Psoas muscle (tissue), 8 donors: ENCODE results near the gene CPLX4. TPM values are rescaled to one million over a fixed set of nuclear protein-coding genes. Genes with fewer than 3 reads are reported as not detected.

Experiments used
- ATAC-seq, 4 donors: fragments of 200-7000 bp; cut with Tn5 transposase; one replicate each; pipeline ENCODE4 v1.9.1; 2020; ENCODE audit warnings: moderate library complexity in 3 of 4, mild to moderate bottlenecking in 2 of 4
- DNase-seq, 2 donors: peaks; one replicate each; pipeline ENCODE4 v3.0.0-alpha.2; 2020
- H3K27ac ChIP-seq: fragments of 200-600 bp; one replicate; pipeline ENCODE4 v1.8.0; 2022
- H3K27me3 ChIP-seq, 3 donors: fragments of 200-600 bp in 1 of 3; one replicate each; pipeline versions ENCODE4 v1.6.1 to v1.8.0; 2013 to 2022; ENCODE audit warnings: low read length in 2 of 3, mild to moderate bottlenecking in 2 of 3, moderate library complexity in 1 of 3; ENCODE audit not compliant: insufficient read depth in 3 of 3
- H3K36me3 ChIP-seq, 2 donors: fragments of 200-600 bp in 1 of 2; one replicate each; pipeline versions ENCODE4 v1.6.1 to v1.8.0; 2013 to 2022; ENCODE audit warnings: low read depth in 1 of 2, mild to moderate bottlenecking in 1 of 2, moderate library complexity in 1 of 2; ENCODE audit not compliant: insufficient read depth in 1 of 2
- H3K4me1 ChIP-seq: fragments of 200-600 bp; one replicate; pipeline ENCODE4 v1.8.0; 2022
- H3K4me3 ChIP-seq: fragments of 200-600 bp; one replicate; pipeline ENCODE4 v1.8.0; 2022; ENCODE audit warnings: mild to moderate bottlenecking
- H3K9me3 ChIP-seq: fragments of 200-600 bp; one replicate; pipeline ENCODE4 v1.8.0; 2022
- CTCF ChIP-seq: fragments of 200-600 bp; IDR thresholded peaks from one replicate; pipeline ENCODE4 v1.8.0; 2022; ENCODE audit warnings: antibody characterized with exemption
- WGBS, 3 donors: extraction: QIAGEN DNeasy Blood & Tissue Kit; methylation state at CpG; one replicate each; pipeline versions ENCODE4 v1.1.6 to v1.1.7; 2013; 5-methylcytosine and 5-hydroxymethylcytosine counted together
- intact Hi-C, 2 donors: fragments of 100-400 bp; cut with DNase I; formaldehyde crosslinking; loops; one replicate each; pipeline versions ENCODE4 v1.11.0 to v1.14.2; 2022
- polyA plus RNA-seq, 3 donors: library from polyadenylated mRNA; stranded (reverse); fragments of 200-250 nt; gene quantifications; one replicate each; pipeline ENCODE4 v1.2.3, GENCODE V29; 2013
- total RNA-seq, 4 donors: library from RNA; stranded (reverse); fragmentation: NEBNext Ultra II Directional in 2 of 4; extraction: Animal tissue kit (Norgen Biotek cat#: 25700) in 2 of 4; gene quantifications; one replicate each; pipeline versions ENCODE4 v1.2.1 to v1.2.4, GENCODE V29; 2021 to 2023
- donor health status: healthy with polysubstance abuse.
- donor health status: DM: no; HTN: no; CAD: no; lungs with moderate emphysema.
- donor health status: Bipolar disorder and iron deficiency.
- donor health status: healthy.
- donor health status: DM: yes; HTN: yes; CAD: no.
- donor health status: DM: no; HTN: no; CAD: no.
- donor health status: DM: no; HTN: no; CAD: no.
- donor health status: DM: yes; HTN: yes; CAD: no.

CPLX4 gene
- total and polyA plus RNA-seq, 7 donors: not detected

- DNase-seq: no peak
- no peak for TF ChIP-seq CTCF
- intact Hi-C loops: no loop called here
- Histone ChIP-seq H3K4me3 (no peak overlapping the region), H3K27ac (no peak overlapping the region), H3K4me1 (no peaks in the 10 kb centered on the region), H3K27me3 (no peaks in the 10 kb centered on the region), H3K36me3 (peaks cover 0 to 32% of the 10 kb centered on the region in 2 donors), H3K9me3 (no peaks in the 10 kb centered on the region)
- ATAC-seq: peak in 1 of 4 donors; percentile 40
- WGBS, 3 donors: 90 to 93% (median 91%) methylated on average over 7 of the region's 7 CpGs
Observed at GRCh38 chr18:59323931-59324622, 5.6 kb upstream of the CPLX4 start.

DNA sequence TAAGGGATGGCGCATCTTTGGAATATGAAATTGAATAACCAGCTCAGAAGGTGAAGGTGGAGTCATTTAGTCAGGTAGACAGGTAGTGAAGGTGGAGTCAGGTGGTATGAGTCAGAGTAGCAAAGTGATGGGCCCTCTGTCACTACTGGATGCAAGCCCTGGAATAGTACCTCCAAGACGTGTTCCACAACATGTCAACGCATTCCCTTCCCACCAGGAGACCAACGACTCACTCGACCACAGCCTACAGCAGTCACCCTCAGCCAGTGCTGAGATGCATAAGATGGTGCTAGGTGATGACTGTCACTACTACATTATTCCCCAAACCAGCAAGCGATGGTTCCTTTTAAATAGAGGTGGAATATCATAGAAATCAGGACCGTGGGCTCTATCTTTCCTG is 6.8 kb downstream of the CPLX4 start:
- Histone ChIP-seq H3K27ac (no peak overlapping the region), H3K27me3 (peaks cover 0 to 6% (median 0%) of the 10 kb centered on the region in 3 donors), H3K4me3 (no peak overlapping the region), H3K36me3 (no peaks in the 10 kb centered on the region), H3K9me3 (no peaks in the 10 kb centered on the region), H3K4me1 (peaks cover 3% of the 10 kb centered on the region)
- WGBS, 3 donors: 82 to 91% (median 84%) methylated on average over 7 of the region's 7 CpGs
- DNase-seq (no peak), ATAC-seq (no peak)
- TF ChIP-seq CTCF: no peak
- intact Hi-C loops: no loop called here

DNA sequence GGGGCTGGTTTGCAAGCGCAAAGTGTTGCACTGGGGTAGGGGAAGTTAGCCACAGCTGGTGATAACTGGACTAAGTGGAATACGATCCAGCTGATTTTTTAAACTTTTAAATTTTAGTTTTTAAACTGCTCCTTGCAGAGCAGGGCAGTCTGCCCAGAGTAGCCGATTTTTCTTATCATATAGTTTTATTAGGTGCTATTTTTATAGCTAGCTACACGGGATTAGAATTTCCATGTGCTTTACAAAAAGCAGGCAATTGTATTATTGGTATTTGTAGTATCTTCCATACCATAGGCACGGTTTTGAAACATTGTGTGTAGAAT is 9.6 kb downstream of the CPLX4 start:
- Histone ChIP-seq H3K27ac (no peak overlapping the region), H3K4me1 (peaks cover 3% of the 10 kb centered on the region), H3K27me3 (peaks cover 0 to 6% (median 6%) of the 10 kb centered on the region in 3 donors), H3K9me3 (no peaks in the 10 kb centered on the region), H3K36me3 (no peaks in the 10 kb centered on the region), H3K4me3 (peak overlapping the region; percentile 52)
- no peak for DNase-seq
- intact Hi-C loops: loop anchor here (2.0 kb wide), 1 partner anchor 94 kb away; no protein-coding TSS in a partner anchor
- WGBS, 3 donors: 11 to 15% (median 15%) methylated on average over 5 of the region's 5 CpGs
- no peak for TF ChIP-seq CTCF
- ATAC-seq: no peak

GRCh38 chr18:59308248-59308937 is 10.1 kb downstream of the CPLX4 start:
- ATAC-seq (peak; percentile 95 to 100 (median 97)), DNase-seq (peak; percentile 77 to 84)
- no peaks in the 10 kb centered on the region for H3K9me3 ChIP-seq
- H3K27me3 ChIP-seq: peaks cover 2 to 10% (median 6%) of the 10 kb centered on the region in 3 donors
- TF ChIP-seq CTCF: peak; percentile 83
- no peak overlapping the region for H3K27ac ChIP-seq
- H3K36me3 ChIP-seq: no peaks in the 10 kb centered on the region
- WGBS, 3 donors: 2 to 3% (median 3%) methylated on average over 46 of the region's 46 CpGs
- peaks cover 3% of the 10 kb centered on the region for H3K4me1 ChIP-seq
- peak overlapping the region; percentile 52 for H3K4me3 ChIP-seq
- intact Hi-C loops: loop anchor here (2.0 kb wide), 1 partner anchor 94 kb away; no protein-coding TSS in a partner anchor
